HFFc6 (cell line): ENCODE measurements around the gene SH3D19. TPM values are rescaled to one million over a fixed set of nuclear protein-coding genes. Genes with fewer than 3 reads are reported as not detected.

Experiments used
- DNase-seq: peaks from one replicate; pipeline ENCODE4 v3.0.0-alpha.2; 2018
- H3K27ac Mint-ChIP-seq: 2 replicates; pipeline ENCODE4 v1.8.0; 2020; ENCODE audit warnings: mild to moderate bottlenecking, mixed read lengths
- H3K27me3 Mint-ChIP-seq: 2 replicates; pipeline ENCODE4 v1.8.0; 2021; ENCODE audit warnings: mild to moderate bottlenecking, moderate library complexity, mixed read lengths; ENCODE audit not compliant: insufficient read depth
- H3K36me3 Mint-ChIP-seq: 2 replicates; pipeline ENCODE4 v1.8.0; 2021; ENCODE audit warnings: low read depth, mixed read lengths
- H3K4me1 Mint-ChIP-seq: 2 replicates; pipeline ENCODE4 v1.8.0; 2020; ENCODE audit warnings: low read depth, mixed read lengths
- H3K4me3 Mint-ChIP-seq: 2 replicates; pipeline ENCODE4 v1.8.0; 2020; ENCODE audit warnings: mild to moderate bottlenecking, moderate library complexity, mixed read lengths
- H3K9me3 Mint-ChIP-seq: 2 replicates; pipeline ENCODE4 v1.8.0; 2020; ENCODE audit warnings: mild to moderate bottlenecking, mixed read lengths
- CTCF ChIP-seq: fragments of 200-600 bp; sonication (generic); IDR thresholded peaks from 2 replicates; pipeline ENCODE4 v1.5.0; 2021; ENCODE audit warnings: antibody characterized with exemption, mild to moderate bottlenecking
- total RNA-seq, 6 experiments: library from RNA; stranded (reverse); fragmentation: NEBNext Ultra II Directional; extraction: Animal tissue kit (Norgen Biotek cat#: 25700); gene quantifications; 2 replicates in 1 of 6; 3 replicates in 5 of 6; pipeline ENCODE4 v1.2.3, GENCODE V29; 2021

Gene SH3D19
- total RNA-seq, 6 experiments from 2014 or later, result 40.2 to 52.9 (median 51.0) TPM

- peaks cover 29% of the 10 kb centered on the region for H3K36me3 Mint-ChIP-seq
- no peak for TF ChIP-seq CTCF
- H3K4me1 Mint-ChIP-seq, result peaks cover 31% of the 10 kb centered on the region
- no peak overlapping the region for H3K4me3 Mint-ChIP-seq
- no peaks in the 10 kb centered on the region; the same call in 1 of the 2 replicates for H3K27me3 Mint-ChIP-seq
- no peak for DNase-seq
- no peak overlapping the region for H3K27ac Mint-ChIP-seq
- no peaks in the 10 kb centered on the region for H3K9me3 Mint-ChIP-seq
Observed at GRCh38 chr4:151218343-151218742, 107.1 kb downstream of the SH3D19 start.

DNA sequence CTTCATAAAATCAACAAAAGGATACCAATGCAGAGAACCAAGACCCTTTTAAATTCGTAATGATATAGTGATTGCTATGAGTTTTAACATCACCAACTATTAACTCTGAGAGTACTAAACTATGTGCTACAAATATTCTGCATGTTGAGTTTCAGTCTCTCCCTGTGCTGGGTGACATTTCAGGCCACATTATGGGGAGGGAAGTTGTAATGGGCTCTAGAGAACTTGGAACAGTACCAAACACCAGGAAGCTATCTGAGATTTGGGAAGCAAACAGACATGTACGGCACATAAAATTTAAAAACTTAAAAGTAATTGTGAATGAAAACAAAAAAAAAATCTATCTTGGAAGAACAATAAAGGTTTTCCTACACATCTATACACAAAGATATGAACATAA is 108.1 kb downstream of the SH3D19 start:
- Mint-ChIP-seq H3K4me3 (no peak overlapping the region), H3K27ac (no peak overlapping the region), H3K27me3 (no peaks in the 10 kb centered on the region; the same call in 1 of the 2 replicates), H3K9me3 (no peaks in the 10 kb centered on the region), H3K4me1 (peaks cover 25% of the 10 kb centered on the region), H3K36me3 (peaks cover 32% of the 10 kb centered on the region)
- TF ChIP-seq CTCF, result no peak
- DNase-seq, result no peak

DNA sequence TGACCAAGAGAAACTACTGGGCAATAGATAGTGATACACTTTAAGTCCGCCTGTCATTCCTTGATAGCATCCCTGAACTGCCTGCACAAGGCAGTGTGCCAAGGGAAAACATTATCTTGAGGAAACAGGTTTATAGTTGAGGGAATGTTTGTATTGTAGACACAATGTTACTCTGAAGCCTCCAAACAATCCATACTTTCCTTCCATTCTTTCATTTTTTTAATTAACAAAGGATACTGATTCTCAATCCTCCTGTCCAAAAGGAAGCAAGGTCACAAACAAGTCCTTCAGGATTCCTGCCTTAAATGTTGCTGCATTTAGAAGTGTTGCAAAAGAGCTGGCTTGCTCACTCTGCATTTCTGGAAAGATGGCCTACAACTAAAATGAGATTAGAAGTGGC is 110.1 kb downstream of the SH3D19 start:
- Mint-ChIP-seq H3K27ac (no peak overlapping the region), H3K4me3 (no peak overlapping the region), H3K9me3 (no peaks in the 10 kb centered on the region), H3K27me3 (no peaks in the 10 kb centered on the region; the same call in 1 of the 2 replicates), H3K36me3 (peaks cover 20% of the 10 kb centered on the region), H3K4me1 (peaks cover 25% of the 10 kb centered on the region)
- no peak for DNase-seq
- no peak for TF ChIP-seq CTCF

- Mint-ChIP-seq H3K27ac (no peak overlapping the region), H3K4me3 (no peak overlapping the region), H3K9me3 (no peaks in the 10 kb centered on the region), H3K27me3 (no peaks in the 10 kb centered on the region), H3K36me3 (peaks cover 5% of the 10 kb centered on the region; the same call in 1 of the 2 replicates), H3K4me1 (peaks cover 16% of the 10 kb centered on the region)
- no peak for TF ChIP-seq CTCF
- DNase-seq, result no peak
Observed at GRCh38 chr4:151207868-151208267, 117.5 kb downstream of the SH3D19 start.

- Mint-ChIP-seq H3K9me3 (no peaks in the 10 kb centered on the region), H3K27ac (no peak overlapping the region), H3K27me3 (no peaks in the 10 kb centered on the region), H3K4me1 (peaks cover 23% of the 10 kb centered on the region), H3K4me3 (no peak overlapping the region), H3K36me3 (no peaks in the 10 kb centered on the region)
- DNase-seq, result no peak
- TF ChIP-seq CTCF, result no peak
Observed at GRCh38 chr4:151207186-151207585, 118.2 kb downstream of the SH3D19 start.
